Measurements from ENCODE around the gene PLIN5.

The PLIN5 gene

DNA sequence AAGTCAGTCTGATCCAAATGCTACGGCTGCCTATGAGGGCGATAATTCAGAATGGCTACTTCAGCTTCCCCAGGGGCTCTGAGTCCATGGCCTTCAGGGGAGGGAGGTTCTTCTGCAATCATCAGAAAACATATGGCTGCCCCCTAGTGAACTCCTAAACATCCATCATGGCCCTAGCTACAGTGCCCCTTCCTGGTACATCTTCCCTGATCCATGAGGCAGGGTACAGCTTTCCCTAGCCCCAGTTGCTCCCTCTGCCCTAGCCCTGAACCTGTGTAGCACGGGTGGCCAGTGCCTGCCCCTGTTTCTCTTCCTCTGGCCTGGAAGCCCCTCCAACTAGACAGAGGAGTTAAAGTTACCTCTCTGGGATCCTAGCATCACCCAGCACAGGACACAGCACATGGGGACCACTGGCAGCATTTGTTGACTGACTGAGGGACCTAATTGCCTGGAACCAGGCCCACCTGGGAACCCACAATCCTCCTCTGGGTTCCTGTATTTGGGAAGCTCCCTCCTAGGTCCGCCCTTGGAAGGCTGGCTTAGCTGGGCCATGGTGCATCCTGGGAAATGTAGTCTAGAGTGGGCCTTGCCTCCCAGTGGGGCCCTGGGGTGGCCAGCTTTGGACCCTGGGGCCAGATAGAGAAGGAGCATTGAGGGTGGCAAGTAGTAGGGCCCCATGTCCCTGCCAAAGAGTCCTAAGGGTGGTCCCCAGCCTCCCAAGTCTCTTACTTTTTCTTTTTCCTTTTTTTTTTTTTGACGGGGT, 42.2 kb upstream of the PLIN5 start:
- WGBS, 2 experiments (ENCODE audit: insufficient coverage in 2 of 2): 83% methylated on average over 3 to 5 of the region's 5 CpGs
- peaks cover 15% of the 10 kb centered on the region for H3K4me1 ChIP-seq (ENCODE audit: control insufficient read depth, insufficient read depth, low read length, poor library complexity, severe bottlenecking)
- H3K9me3 ChIP-seq (ENCODE audit: control insufficient read depth, low read length): no peaks in the 10 kb centered on the region
- no peak overlapping the region for H3K4me3 ChIP-seq (ENCODE audit: extremely low read depth, insufficient read depth, low read length, poor library complexity, severe bottlenecking)
- no peaks in the 10 kb centered on the region for H3K36me3 ChIP-seq (ENCODE audit: control insufficient read depth, insufficient read depth, low read length)
- no peak overlapping the region for H3K27ac ChIP-seq (ENCODE audit: low read depth, low read length, severe bottlenecking)

DNA sequence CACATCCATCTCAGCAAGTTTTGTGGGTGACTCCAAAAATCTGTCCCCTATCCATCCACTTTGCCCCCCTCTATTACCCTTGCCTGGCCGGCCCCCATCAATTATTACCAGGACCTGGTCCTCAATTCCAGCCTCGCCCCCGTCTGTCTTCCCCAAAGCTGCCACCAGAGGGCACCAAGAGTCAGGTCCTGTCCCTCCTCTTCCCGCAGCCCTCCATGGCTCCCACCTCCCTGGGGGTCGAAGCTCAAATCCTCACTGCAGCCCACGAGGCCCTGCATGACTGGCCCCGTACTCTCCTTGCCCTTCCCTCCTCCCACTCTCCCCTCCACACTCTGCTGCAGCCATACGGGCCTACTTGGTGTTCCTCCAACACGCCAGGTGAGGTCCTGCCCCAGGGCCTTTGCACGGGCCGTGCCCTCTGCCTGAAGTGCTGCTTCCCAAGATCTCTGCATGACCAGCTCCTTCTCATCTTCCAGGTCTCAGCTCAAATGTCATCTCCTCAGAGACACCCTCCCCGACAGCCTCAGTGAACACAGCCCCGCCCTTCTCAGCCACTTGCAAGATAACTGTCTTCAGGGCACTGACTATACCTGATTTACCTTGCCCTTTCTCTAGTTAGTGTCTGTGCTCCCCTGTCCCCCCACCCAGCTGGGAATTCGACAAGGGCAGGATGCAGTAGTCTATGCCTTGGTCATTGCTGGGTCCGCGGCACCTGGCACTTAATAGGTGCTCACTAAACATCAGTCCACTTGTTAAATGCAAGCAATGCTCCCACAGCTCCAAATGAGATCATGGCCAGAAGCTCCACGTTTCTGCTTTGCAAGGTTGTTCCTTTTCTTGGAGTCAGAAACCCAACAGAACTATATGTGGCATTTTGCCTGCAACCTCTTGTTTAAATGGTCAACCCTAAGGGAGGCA, 41.3 kb upstream of the PLIN5 start:
- 73 to 83% methylated on average over 12 to 17 of the region's 17 CpGs for WGBS, 2 experiments (ENCODE audit: insufficient coverage in 2 of 2)
- Histone ChIP-seq H3K9me3 (ENCODE audit: control insufficient read depth, low read length) (no peaks in the 10 kb centered on the region), H3K4me1 (ENCODE audit: control insufficient read depth, insufficient read depth, low read length, poor library complexity, severe bottlenecking) (peaks cover 15% of the 10 kb centered on the region), H3K27ac (ENCODE audit: low read depth, low read length, severe bottlenecking) (peak overlapping the region; percentile 93), H3K36me3 (ENCODE audit: control insufficient read depth, insufficient read depth, low read length) (no peaks in the 10 kb centered on the region), H3K4me3 (ENCODE audit: extremely low read depth, insufficient read depth, low read length, poor library complexity, severe bottlenecking) (no peak overlapping the region)

DNA sequence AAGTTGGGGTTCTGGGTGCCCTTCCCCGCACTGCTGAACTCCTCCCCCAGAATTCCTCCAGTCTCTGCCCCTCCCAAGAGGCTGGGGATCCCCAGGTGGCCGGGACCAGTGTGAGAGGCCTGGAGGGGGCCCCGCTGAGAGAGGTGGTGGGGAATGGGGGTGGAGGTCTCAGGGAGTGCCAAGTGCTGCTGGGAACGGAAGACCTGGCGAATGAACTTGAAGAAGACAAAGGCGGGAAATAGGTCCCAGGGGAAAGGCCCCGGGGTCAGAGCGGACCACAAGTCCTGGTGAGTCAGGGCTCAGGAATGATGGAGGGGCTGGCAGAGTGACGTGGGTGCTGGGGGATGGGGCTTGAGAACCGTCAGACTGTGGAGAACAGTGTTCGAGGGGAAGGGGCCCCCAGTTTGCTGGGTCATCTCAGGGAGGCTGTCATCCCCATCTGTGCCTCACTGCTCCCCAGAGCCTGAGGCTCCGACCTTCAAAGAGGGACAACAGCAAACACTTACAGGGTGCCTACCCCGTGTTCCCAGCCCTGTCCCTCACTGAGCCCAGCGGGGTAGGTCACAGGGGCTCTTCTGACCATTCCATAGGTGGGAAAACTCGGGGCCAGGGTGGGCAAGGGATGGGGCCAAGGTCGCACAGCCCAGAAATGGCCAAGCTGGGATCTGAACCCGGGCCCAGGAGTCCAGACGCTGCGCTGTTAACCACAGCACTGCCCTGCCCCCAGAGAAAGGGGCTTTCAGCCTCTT, 40.4 kb upstream of the PLIN5 start:
- Histone ChIP-seq H3K36me3 (ENCODE audit: control insufficient read depth, insufficient read depth, low read length) (no peaks in the 10 kb centered on the region), H3K4me1 (ENCODE audit: control insufficient read depth, insufficient read depth, low read length, poor library complexity, severe bottlenecking) (peaks cover 11% of the 10 kb centered on the region), H3K4me3 (ENCODE audit: extremely low read depth, insufficient read depth, low read length, poor library complexity, severe bottlenecking) (peak overlapping the region; percentile 5), H3K27ac (ENCODE audit: low read depth, low read length, severe bottlenecking) (peak overlapping the region; percentile 93), H3K9me3 (ENCODE audit: control insufficient read depth, low read length) (no peaks in the 10 kb centered on the region)
- 24 to 26% methylated on average over 12 to 15 of the region's 19 CpGs for WGBS, 2 experiments (ENCODE audit: insufficient coverage in 2 of 2)

DNA sequence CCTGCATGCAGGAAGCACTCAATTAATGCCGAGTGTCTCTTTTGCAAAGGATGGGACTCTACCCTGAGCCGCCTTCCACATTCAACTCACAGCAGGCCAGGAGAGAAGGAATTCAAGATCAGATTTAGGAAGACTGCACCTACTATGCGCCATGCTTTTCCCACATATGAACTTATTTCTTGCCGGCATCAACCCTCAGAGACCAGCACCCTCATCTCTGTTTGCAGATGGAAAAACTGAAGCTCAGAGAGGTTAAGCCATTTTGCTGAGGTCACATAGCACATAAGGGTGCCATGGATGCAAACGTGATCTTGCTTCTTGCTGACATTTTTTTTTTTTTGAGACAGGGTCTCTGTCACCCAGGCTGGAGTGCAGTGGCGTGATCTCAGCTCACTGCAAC, 38.7 kb upstream of the PLIN5 start:
- H3K36me3 ChIP-seq (ENCODE audit: control insufficient read depth, insufficient read depth, low read length): no peaks in the 10 kb centered on the region
- H3K4me3 ChIP-seq (ENCODE audit: extremely low read depth, insufficient read depth, low read length, poor library complexity, severe bottlenecking): no peak overlapping the region
- no peak overlapping the region for H3K27ac ChIP-seq (ENCODE audit: low read depth, low read length, severe bottlenecking)
- H3K9me3 ChIP-seq (ENCODE audit: control insufficient read depth, low read length): no peaks in the 10 kb centered on the region
- WGBS, 2 experiments (ENCODE audit: insufficient coverage in 2 of 2): 88 to 91% methylated on average over 3 to 6 of the region's 6 CpGs
- H3K4me1 ChIP-seq (ENCODE audit: control insufficient read depth, insufficient read depth, low read length, poor library complexity, severe bottlenecking): peaks cover 11% of the 10 kb centered on the region

DNA sequence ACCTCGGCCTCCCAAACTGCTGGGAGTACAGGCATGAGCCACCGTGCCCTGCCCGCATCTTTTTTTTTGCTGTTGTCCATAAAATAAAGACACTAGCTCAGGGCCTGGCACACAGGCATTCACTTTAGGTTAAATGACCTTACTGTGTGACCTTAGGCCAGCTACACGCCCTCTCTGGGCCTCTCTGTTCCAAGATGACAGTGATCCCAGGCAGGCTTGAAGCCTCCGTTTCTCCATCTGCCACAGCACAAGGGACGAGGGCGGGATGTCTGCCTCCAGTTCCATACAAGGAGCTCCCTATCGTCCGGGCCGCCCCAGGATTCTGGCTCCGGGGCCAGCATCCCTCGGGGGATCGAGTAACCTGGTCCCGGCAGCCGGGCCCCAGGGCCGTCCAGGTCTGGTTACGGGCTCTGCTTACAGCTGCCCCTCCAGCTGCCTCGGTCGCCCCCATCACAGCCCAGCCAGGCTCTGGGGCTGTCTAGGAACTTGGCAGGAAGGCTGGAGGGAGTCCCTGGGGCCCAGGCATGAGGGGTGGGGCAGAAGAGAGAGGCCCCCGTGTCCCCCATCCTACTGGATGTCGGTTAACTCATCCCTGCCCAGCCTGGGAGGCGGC, 36.4 kb upstream of the PLIN5 start:
- no peaks in the 10 kb centered on the region for H3K36me3 ChIP-seq (ENCODE audit: control insufficient read depth, insufficient read depth, low read length)
- no peak overlapping the region for H3K27ac ChIP-seq (ENCODE audit: low read depth, low read length, severe bottlenecking)
- no peaks in the 10 kb centered on the region for H3K9me3 ChIP-seq (ENCODE audit: control insufficient read depth, low read length)
- peaks cover 11% of the 10 kb centered on the region for H3K4me1 ChIP-seq (ENCODE audit: control insufficient read depth, insufficient read depth, low read length, poor library complexity, severe bottlenecking)
- 95 to 96% methylated on average over 14 to 17 of the region's 22 CpGs for WGBS, 2 experiments (ENCODE audit: insufficient coverage in 2 of 2)
- no peak overlapping the region for H3K4me3 ChIP-seq (ENCODE audit: extremely low read depth, insufficient read depth, low read length, poor library complexity, severe bottlenecking)

DNA sequence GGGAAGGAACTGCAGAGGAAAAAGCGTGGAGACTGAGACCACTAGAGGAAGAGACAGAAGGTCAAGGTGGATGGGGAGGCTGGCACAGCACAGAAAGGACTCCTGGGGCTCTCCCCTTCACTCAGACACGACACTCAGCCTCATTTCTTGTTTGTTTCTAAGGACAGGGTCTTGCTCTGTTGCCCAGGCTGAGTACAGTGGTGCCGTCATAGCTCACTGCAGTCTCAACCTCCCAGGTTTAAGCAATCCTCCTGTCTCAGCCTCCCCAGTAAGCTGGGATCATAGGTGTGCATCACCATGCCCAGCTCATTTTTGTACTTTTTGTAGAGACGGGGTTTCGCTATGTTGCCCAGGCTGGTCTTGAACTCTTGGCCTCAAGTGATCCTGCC, 35.9 kb upstream of the PLIN5 start:
- Histone ChIP-seq H3K27ac (ENCODE audit: low read depth, low read length, severe bottlenecking) (no peak overlapping the region), H3K36me3 (ENCODE audit: control insufficient read depth, insufficient read depth, low read length) (no peaks in the 10 kb centered on the region), H3K9me3 (ENCODE audit: control insufficient read depth, low read length) (no peaks in the 10 kb centered on the region), H3K4me3 (ENCODE audit: extremely low read depth, insufficient read depth, low read length, poor library complexity, severe bottlenecking) (no peak overlapping the region), H3K4me1 (ENCODE audit: control insufficient read depth, insufficient read depth, low read length, poor library complexity, severe bottlenecking) (peaks cover 11% of the 10 kb centered on the region)
- 90 to 93% methylated on average over 5 of the region's 5 CpGs for WGBS, 2 experiments (ENCODE audit: insufficient coverage in 2 of 2)

DNA sequence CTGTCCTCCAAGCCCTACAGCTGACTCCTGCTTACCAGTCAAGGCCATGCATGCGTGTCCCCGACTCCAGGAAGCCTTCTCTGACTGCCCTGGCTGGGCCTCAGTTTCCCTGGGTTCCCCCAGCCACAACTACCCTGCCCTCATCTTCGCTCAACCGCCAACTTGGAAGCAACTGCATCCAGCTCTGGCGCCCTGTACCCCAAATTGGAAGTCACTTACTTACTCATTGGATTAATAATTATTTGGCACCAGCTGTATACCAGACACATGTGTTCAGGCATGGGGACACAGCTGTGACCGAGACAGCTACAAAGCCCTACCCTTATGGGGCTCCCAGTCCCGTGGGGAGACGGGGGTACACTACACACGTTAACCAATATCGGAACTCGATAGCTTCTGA, 35.4 kb upstream of the PLIN5 start:
- Histone ChIP-seq H3K4me3 (ENCODE audit: extremely low read depth, insufficient read depth, low read length, poor library complexity, severe bottlenecking) (no peak overlapping the region), H3K36me3 (ENCODE audit: control insufficient read depth, insufficient read depth, low read length) (no peaks in the 10 kb centered on the region), H3K4me1 (ENCODE audit: control insufficient read depth, insufficient read depth, low read length, poor library complexity, severe bottlenecking) (peaks cover 6% of the 10 kb centered on the region), H3K27ac (ENCODE audit: low read depth, low read length, severe bottlenecking) (no peak overlapping the region), H3K9me3 (ENCODE audit: control insufficient read depth, low read length) (no peaks in the 10 kb centered on the region)
- 95 to 96% methylated on average over 8 to 11 of the region's 11 CpGs for WGBS, 2 experiments (ENCODE audit: insufficient coverage in 2 of 2)

DNA sequence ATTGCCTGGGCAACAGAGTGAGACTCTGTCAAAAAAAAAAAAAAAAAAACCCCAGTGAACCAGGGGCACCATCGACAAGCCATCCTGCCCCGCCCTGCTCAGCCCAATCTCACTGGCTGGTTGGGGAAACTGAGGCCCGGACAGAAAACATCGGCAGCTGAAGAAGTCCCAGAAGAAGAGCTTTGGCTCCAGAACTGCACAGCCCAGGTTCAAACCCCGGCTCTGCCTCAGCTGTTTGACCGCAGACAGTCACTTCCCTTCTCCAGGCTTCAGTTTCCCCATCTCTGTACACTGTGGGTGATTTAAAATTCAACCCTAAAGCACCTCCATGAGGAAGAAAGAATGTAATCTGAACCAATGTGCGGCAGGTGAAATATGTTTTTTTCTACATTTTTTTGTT, 33.9 kb upstream of the PLIN5 start:
- H3K36me3 ChIP-seq (ENCODE audit: control insufficient read depth, insufficient read depth, low read length): no peaks in the 10 kb centered on the region
- H3K4me3 ChIP-seq (ENCODE audit: extremely low read depth, insufficient read depth, low read length, poor library complexity, severe bottlenecking): no peak overlapping the region
- no peaks in the 10 kb centered on the region for H3K4me1 ChIP-seq (ENCODE audit: control insufficient read depth, insufficient read depth, low read length, poor library complexity, severe bottlenecking)
- H3K9me3 ChIP-seq (ENCODE audit: control insufficient read depth, low read length): no peaks in the 10 kb centered on the region
- H3K27ac ChIP-seq (ENCODE audit: low read depth, low read length, severe bottlenecking): no peak overlapping the region
- 90 to 96% methylated on average over 4 to 6 of the region's 7 CpGs for WGBS, 2 experiments (ENCODE audit: insufficient coverage in 2 of 2)

DNA sequence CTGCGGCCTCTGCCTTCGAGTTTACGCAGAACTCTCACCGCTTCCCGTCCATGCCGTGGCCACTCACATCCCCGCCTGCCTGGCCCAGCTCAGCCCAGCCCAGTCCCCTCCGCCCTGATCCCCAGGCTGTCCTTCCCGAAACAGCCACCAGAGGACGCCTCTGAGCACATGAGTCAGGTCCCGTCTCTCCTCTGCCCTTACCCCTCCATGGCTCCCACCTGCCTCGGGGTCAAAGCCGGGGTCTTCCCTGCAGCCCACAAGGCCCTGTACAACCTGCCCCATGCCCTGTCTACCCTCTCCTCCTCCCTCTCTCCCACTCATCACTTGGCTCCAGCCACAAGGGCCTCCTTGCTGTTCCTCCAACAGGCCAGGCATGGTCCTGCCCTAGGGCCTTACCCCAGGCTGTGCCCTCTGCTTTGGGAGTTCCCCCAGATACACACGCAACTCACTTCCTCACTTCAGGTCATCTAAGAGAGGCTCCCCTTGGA, 32.6 kb upstream of the PLIN5 start:
- Histone ChIP-seq H3K36me3 (ENCODE audit: control insufficient read depth, insufficient read depth, low read length) (no peaks in the 10 kb centered on the region), H3K27ac (ENCODE audit: low read depth, low read length, severe bottlenecking) (no peak overlapping the region), H3K4me1 (ENCODE audit: control insufficient read depth, insufficient read depth, low read length, poor library complexity, severe bottlenecking) (no peaks in the 10 kb centered on the region), H3K4me3 (ENCODE audit: extremely low read depth, insufficient read depth, low read length, poor library complexity, severe bottlenecking) (no peak overlapping the region), H3K9me3 (ENCODE audit: control insufficient read depth, low read length) (no peaks in the 10 kb centered on the region)
- 68% methylated on average over 12 to 14 of the region's 14 CpGs for WGBS, 2 experiments (ENCODE audit: insufficient coverage in 2 of 2)

DNA sequence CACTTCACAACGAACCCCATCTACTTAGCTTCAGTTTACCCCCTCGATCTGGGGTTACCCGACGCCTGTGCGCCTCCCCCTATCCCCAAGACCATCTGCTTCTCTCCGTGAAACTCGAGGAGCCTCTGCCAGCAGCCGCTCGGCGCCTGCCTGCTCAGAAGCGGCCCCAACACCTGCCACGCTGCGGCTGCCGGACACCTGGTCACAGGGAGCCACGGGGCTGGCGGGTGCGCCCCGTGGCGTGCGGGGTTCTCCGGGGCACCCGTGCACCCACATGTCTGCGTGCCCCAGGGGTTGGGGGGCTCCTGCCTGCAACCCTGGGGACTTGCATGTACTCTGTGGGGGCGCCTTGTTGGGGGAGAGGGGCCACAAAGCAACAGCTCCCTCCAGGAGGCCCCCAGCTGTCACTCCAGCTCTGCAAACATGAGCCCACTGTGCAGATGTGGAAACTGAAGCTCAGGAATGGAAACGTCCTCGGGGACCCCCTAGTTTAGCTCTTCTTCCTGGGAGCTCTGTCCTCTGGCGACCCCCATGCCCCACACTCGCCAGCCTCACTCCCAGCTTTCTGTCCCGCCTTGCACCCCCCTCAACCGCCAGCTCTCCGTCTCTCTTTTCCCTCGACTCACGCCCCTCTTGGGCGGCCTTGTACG, 31.5 kb upstream of the PLIN5 start:
- no peak overlapping the region for H3K4me3 ChIP-seq (ENCODE audit: extremely low read depth, insufficient read depth, low read length, poor library complexity, severe bottlenecking)
- no peaks in the 10 kb centered on the region for H3K4me1 ChIP-seq (ENCODE audit: control insufficient read depth, insufficient read depth, low read length, poor library complexity, severe bottlenecking)
- no peak overlapping the region for H3K27ac ChIP-seq (ENCODE audit: low read depth, low read length, severe bottlenecking)
- 93 to 94% methylated on average over 30 to 33 of the region's 35 CpGs for WGBS, 2 experiments (ENCODE audit: insufficient coverage in 2 of 2)
- no peaks in the 10 kb centered on the region for H3K36me3 ChIP-seq (ENCODE audit: control insufficient read depth, insufficient read depth, low read length)
- no peaks in the 10 kb centered on the region for H3K9me3 ChIP-seq (ENCODE audit: control insufficient read depth, low read length)
